ENCODE data around the gene DNASE2. TPM values are rescaled to one million over a fixed set of nuclear protein-coding genes. Genes with fewer than 3 reads are reported as not detected.

Gene DNASE2
- total RNA-seq, 1 experiment from 2014 or later = 78.9 TPM

GRCh38 chr19:12866416-12867119 lies 14.7 kb downstream of the DNASE2 start:
- BruUV-seq (replicated peaks) = no TSS peak
- in situ Hi-C loops (cut with HindIII; ENCODE audit: low pct_unique_long_range_greater_than_20kb, low sequenced_read_pairs) = no loop called here
- H3K27ac ChIP-seq (ENCODE audit: low read length) = no peak overlapping the region
- no peaks in the 10 kb centered on the region for H3K27me3 ChIP-seq (ENCODE audit: control insufficient read depth, insufficient read depth, low read length)
- no peak for DNase-seq (ENCODE audit: low read depth, low spot score)
- no peak for ATAC-seq
- no peak overlapping the region for H3K4me3 ChIP-seq (ENCODE audit: low read depth in 2 of 2, low read length in 2 of 2)
- H3K36me3 ChIP-seq (ENCODE audit: control insufficient read depth, insufficient read depth, low read length) = no peaks in the 10 kb centered on the region
- H3K9me3 ChIP-seq (ENCODE audit: control insufficient read depth, insufficient read depth, low read depth, low read length) = no peaks in the 10 kb centered on the region
- TF ChIP-seq CTCF (IDR thresholded peaks at IDR 0.05) (no peak), SIN3A (IDR thresholded peaks at IDR 0.05; ENCODE audit: borderline replicate concordance, insufficient read depth, low read depth, low read length) (no peak)
- no peaks in the 10 kb centered on the region for H3K4me1 ChIP-seq (ENCODE audit: control insufficient read depth, insufficient read depth, low read length)
- ChIA-PET POLR2A (no interaction called here), CTCF (no interaction called here)
- intact Hi-C loops (cut with micrococcal nuclease; ENCODE audit: unreplicated experiment) = no loop called here

- Histone ChIP-seq H3K27ac (ENCODE audit: low read length) (no peak overlapping the region), H3K4me3 (ENCODE audit: low read depth in 2 of 2, low read length in 2 of 2) (no peak overlapping the region), H3K4me1 (ENCODE audit: control insufficient read depth, insufficient read depth, low read length) (no peaks in the 10 kb centered on the region), H3K36me3 (ENCODE audit: control insufficient read depth, insufficient read depth, low read length) (no peaks in the 10 kb centered on the region), H3K27me3 (ENCODE audit: control insufficient read depth, insufficient read depth, low read length) (no peaks in the 10 kb centered on the region), H3K9me3 (ENCODE audit: control insufficient read depth, insufficient read depth, low read depth, low read length) (no peaks in the 10 kb centered on the region)
- no peak for ATAC-seq
- ChIA-PET CTCF (interaction anchor here (1.0 kb wide), 1 partner anchor 19 kb away, joined by 3 read pairs; no protein-coding TSS in a partner anchor), POLR2A (no interaction called here)
- no TSS peak for BruUV-seq (replicated peaks)
- in situ Hi-C loops (cut with HindIII; ENCODE audit: low pct_unique_long_range_greater_than_20kb, low sequenced_read_pairs) = no loop called here
- intact Hi-C loops (cut with micrococcal nuclease; ENCODE audit: unreplicated experiment) = no loop called here
- no peak for DNase-seq (ENCODE audit: low read depth, low spot score)
- TF ChIP-seq SIN3A (IDR thresholded peaks at IDR 0.05; ENCODE audit: borderline replicate concordance, insufficient read depth, low read depth, low read length) (no peak), CTCF (IDR thresholded peaks at IDR 0.05) (no peak), POLR2AphosphoS5 (IDR thresholded peaks at IDR 0.05; ENCODE audit: low read depth, low read length) (no peak), REST (IDR thresholded peaks at IDR 0.05; ENCODE audit: insufficient read depth in 1 of 2, low read depth in 2 of 2, low read length in 1 of 2) (no peak), TCF7L2 (IDR thresholded peaks at IDR 0.05; ENCODE audit: low read depth, low read length) (no peak)
Observed at GRCh38 chr19:12865746-12866415, 15.4 kb downstream of the DNASE2 start.
